GM12892 (cell line): Measurements from ENCODE around the gene PP2D1.
"Not testable (repeated sequence)": the region's sequence is repeated elsewhere in the genome, so short reads cannot be mapped to it uniquely, and the experiment has no call there.

Experiments used
- DNase-seq: peaks from one replicate; pipeline ENCODE4 v3.0.0; 2011; ENCODE audit not compliant: insufficient read length
- FAIRE-seq: peaks from 2 replicates; lab custom pipeline; 2011; peaks lifted over from hg19 to GRCh38; lab: Jason Lieb, UNC
- POLR2A ChIP-seq: IDR thresholded peaks from 2 replicates; pipeline ENCODE4 v1.6.1; 2011; ENCODE audit warnings: low read depth, low read length, control low read depth
- POLR2AphosphoS5 ChIP-seq: IDR thresholded peaks from 2 replicates; pipeline ENCODE4 v1.6.1; 2011; ENCODE audit warnings: low read depth, low read length, control low read depth
- TAF1 ChIP-seq: IDR thresholded peaks from 2 replicates; pipeline ENCODE4 v1.6.1; 2011; ENCODE audit warnings: low read depth, mild to moderate bottlenecking, control low read depth, low read length, borderline replicate concordance

The PP2D1 gene

DNA sequence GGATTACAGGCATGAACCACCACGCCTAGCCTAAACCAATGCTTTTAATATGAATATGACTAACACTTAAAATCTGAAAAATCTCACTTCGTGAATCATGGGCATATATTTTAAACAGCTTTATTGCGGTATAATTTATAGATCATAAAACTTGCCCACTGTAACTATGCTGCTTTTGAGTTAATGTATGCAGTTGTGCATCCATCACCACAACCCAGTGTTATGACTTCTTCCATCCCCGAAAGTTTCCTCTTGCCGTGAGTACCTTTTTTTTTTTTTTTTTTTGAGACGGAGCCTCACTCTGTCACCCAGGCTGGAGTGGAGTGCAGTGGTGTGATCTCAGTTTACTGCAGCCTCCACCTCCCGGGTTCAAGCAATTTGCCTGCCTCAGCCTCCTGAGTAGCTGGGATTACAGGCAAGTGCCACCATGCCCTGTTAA lies 35.3 kb upstream of the PP2D1 start:
- DNase-seq (no peak), FAIRE-seq (no peak)
- TF ChIP-seq POLR2A, result no peak
- TF ChIP-seq TAF1, result no peak
- TF ChIP-seq POLR2AphosphoS5, result no peak

DNA sequence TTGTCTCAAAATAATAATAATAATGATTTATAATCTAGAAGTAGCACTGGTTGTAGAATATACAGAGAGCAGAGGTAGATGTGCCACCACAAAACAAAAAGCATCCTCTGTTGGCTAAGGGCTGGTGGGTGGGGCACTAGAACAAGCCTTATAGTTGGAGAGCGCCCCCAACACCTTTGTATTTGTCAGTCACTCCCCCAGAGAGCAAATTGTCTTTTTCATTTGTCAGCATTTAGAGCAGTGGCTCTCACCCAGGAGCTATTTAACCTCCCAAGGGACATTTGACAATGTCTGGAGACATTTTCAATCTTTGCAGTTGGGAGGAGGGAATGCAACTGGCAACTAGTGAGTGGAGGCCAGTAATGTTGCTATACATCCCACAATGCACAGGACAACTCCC lies 34.5 kb upstream of the PP2D1 start:
- TF ChIP-seq POLR2AphosphoS5 (no peak), POLR2A (no peak), TAF1 (no peak)
- FAIRE-seq, result no peak
- DNase-seq, result no peak

GRCh38 chr3:20045141-20045540 lies 33.1 kb upstream of the PP2D1 start:
- not testable (repeated sequence) for FAIRE-seq, DNase-seq

GRCh38 chr3:20043825-20044224 lies 31.8 kb upstream of the PP2D1 start:
- DNase-seq (no peak), FAIRE-seq (no peak)

DNA sequence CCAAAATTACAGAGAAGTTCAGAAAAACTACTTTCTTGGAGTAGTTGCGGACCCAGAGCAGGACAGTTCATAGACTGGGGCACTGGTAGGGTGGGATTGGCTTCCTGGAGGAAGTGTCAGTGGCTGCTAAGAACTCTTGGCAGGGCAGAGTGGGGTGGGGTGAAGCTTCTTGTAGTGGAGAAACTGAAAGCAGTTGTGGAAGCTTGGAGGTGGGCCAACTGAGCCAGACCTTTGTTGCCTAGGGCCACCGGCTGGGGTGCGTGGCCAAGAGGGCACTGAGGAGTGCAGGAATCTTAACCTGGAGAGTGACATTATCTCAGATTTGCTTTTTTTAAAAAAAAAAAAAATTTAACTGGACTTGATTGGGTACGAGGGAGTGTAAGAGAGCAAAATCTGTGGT lies 31.3 kb upstream of the PP2D1 start:
- DNase-seq (no peak), FAIRE-seq (no peak)
- TF ChIP-seq POLR2A (no peak), TAF1 (no peak), POLR2AphosphoS5 (no peak)

More at GRCh38 chr3:20043825-20044224, 31.8 kb upstream of the PP2D1 start:
- TF ChIP-seq POLR2AphosphoS5 (no peak), POLR2A (no peak), TAF1 (no peak)

GRCh38 chr3:20042331-20042730 lies 30.3 kb upstream of the PP2D1 start:
- FAIRE-seq (no peak), DNase-seq (no peak)
- TF ChIP-seq POLR2AphosphoS5 (no peak), POLR2A (no peak), TAF1 (no peak)

- peak; percentile 46 for DNase-seq
- TF ChIP-seq POLR2AphosphoS5 (no peak), POLR2A (no peak), TAF1 (no peak)
- FAIRE-seq, result peak; percentile 92
Observed at GRCh38 chr3:20041197-20041780, 29.2 kb upstream of the PP2D1 start.

DNA sequence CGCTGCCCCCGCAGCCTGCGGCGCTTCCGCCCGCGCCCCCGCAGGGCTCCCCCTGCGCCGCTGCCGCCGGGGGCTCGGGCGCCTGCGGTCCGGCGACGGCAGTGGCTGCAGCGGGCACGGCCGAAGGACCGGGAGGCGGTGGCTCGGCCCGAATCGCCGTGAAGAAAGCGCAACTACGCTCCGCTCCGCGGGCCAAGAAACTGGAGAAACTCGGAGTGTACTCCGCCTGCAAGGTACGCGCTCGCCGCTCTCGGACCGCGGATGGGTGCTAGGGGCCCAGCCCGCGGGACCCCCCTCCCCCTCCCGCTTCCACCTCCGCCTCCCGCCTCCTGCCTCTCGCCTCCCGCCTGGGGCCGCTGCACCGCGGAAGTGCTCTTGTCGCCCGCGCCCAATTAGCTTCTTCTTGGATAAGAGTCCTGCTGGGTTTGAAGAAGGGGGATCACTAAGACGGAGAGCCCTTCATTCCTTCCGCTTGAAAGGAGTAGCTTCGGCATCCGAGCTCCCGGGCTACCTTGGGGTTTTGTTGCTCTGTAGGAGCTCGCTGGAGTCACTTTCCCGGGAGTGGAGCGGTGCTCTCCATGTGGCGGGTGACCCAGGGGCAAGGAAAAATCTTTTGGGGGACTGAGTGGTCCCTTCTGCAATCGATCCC lies 28.6 kb upstream of the PP2D1 start:
- FAIRE-seq (peak; percentile 44), DNase-seq (peak; percentile 58)
- TF ChIP-seq POLR2A, result no peak
- no peak for TF ChIP-seq TAF1
- no peak for TF ChIP-seq POLR2AphosphoS5

- TF ChIP-seq POLR2A, result no peak
- no peak for TF ChIP-seq POLR2AphosphoS5
- DNase-seq, result peak; percentile 69
- peak; percentile 73 for FAIRE-seq
Observed at GRCh38 chr3:20039765-20040547, 27.9 kb upstream of the PP2D1 start, which contains the start of gene KAT2B. KAT2B (plus strand) TSS chr3:20040446; CDS start chr3:20040478, 32 bp downstream.

DNA sequence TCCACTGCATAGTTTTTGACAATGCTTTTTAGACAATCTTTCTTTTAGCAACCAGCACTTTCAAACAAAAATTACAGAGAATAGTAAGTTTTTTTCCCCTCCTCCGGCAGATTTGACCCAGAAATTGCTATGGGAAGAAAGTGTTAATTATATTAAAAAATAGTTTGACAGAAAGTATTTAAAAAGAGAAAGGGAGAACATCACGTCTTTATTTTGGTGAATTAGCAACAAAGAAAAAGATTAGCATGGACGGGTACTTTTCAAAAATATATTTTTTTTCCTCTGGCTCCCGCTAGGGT lies 27.4 kb upstream of the PP2D1 start:
- TF ChIP-seq POLR2AphosphoS5 (no peak), TAF1 (no peak), POLR2A (no peak)
- DNase-seq (no peak), FAIRE-seq (no peak)

GRCh38 chr3:20038699-20039465 lies 26.8 kb upstream of the PP2D1 start:
- FAIRE-seq (peak; percentile 27), DNase-seq (no peak)
- TF ChIP-seq POLR2A (no peak), POLR2AphosphoS5 (no peak), TAF1 (no peak)
